AG04450 (cell line): ENCODE measurements around the gene DDX43. TPM values are rescaled to one million over a fixed set of nuclear protein-coding genes. Genes with fewer than 3 reads are reported as not detected.
"Not testable (repeated sequence)": the region's sequence is repeated elsewhere in the genome, so short reads cannot be mapped to it uniquely, and the experiment has no call there.

Source experiments
- CTCF ChIA-PET: fragments of 300-600, 350-600 bp; formaldehyde crosslinking; extraction: SDS; loops from one replicate; lab custom pipeline; 2022; ENCODE audit warnings: antibody characterized with exemption, inconsistent platforms; lab: Charles Lee
- POLR2A ChIA-PET: fragments of 350-600 bp; formaldehyde crosslinking; extraction: SDS; loops from one replicate; lab custom pipeline; 2021; ENCODE audit warnings: antibody characterized with exemption, inconsistent platforms; lab: Yijun Ruan, JAX
- DNase-seq: peaks from one replicate; pipeline ENCODE4 v3.0.0-alpha.2; 2011; ENCODE audit warnings: low read depth, low spot score
- H3K27ac ChIP-seq: one replicate; pipeline ENCODE4 v1.5.1; 2012; ENCODE audit warnings: low read depth, low read length, control low read depth
- H3K27me3 ChIP-seq: one replicate; pipeline ENCODE4 v1.6.0; 2012; ENCODE audit warnings: low read length; ENCODE audit not compliant: control insufficient read depth, insufficient read depth
- H3K4me3 ChIP-seq: 2 replicates; pipeline ENCODE4 v1.5.1; 2011; ENCODE audit warnings: mild to moderate bottlenecking, low read depth, low read length, control low read depth
- H3K9me3 ChIP-seq: 2 replicates; pipeline ENCODE4 v1.5.1; 2012; ENCODE audit warnings: low read length; ENCODE audit not compliant: control insufficient read depth, insufficient read depth
- CTCF ChIP-seq: IDR thresholded peaks from 2 replicates; pipeline ENCODE4 v1.5.1; 2011; ENCODE audit warnings: low read depth, low read length, control low read depth, inconsistent platforms
- polyA plus RNA-seq: library from polyadenylated mRNA; depleted of rRNA; stranded (reverse); fragments of >200 nt; gene quantifications from 2 replicates; pipeline ENCODE4 v1.2.3, GENCODE V29; 2011

The DDX43 gene
- polyA plus RNA-seq, 1 experiment = 0.37 TPM

GRCh38 chr6:73372516-73372915 is 22.1 kb upstream of the DDX43 start:
- POLR2A ChIA-PET = interaction anchor here (0.7 kb wide), 1 partner anchor 12 kb away, joined by 6 read pairs; no protein-coding TSS in a partner anchor
- DNase-seq = no peak
- CTCF ChIA-PET = no interaction called here

GRCh38 chr6:73375216-73375615 is 19.4 kb upstream of the DDX43 start:
- Histone ChIP-seq H3K9me3 (peaks cover 7% of the 10 kb centered on the region), H3K27ac (no peak overlapping the region), H3K27me3 (no peaks in the 10 kb centered on the region), H3K4me3 (no peak overlapping the region)
- ChIA-PET CTCF (interaction anchor here (1.4 kb wide), 1 partner anchor 14 kb away, joined by 7 read pairs; no protein-coding TSS in a partner anchor), POLR2A (no interaction called here)
- DNase-seq = no peak
- no peak for TF ChIP-seq CTCF

More at GRCh38 chr6:73372516-73372915, 22.1 kb upstream of the DDX43 start:
- TF ChIP-seq CTCF = no peak
- Histone ChIP-seq H3K27ac (no peak overlapping the region), H3K4me3 (no peak overlapping the region), H3K9me3 (peaks cover 7% of the 10 kb centered on the region), H3K27me3 (peaks cover 5% of the 10 kb centered on the region)

GRCh38 chr6:73377225-73377624 is 17.4 kb upstream of the DDX43 start:
- no peak for TF ChIP-seq CTCF
- ChIA-PET CTCF (interaction anchor here (1.6 kb wide), 1 partner anchor 11 kb away, joined by 5 read pairs; no protein-coding TSS in a partner anchor), POLR2A (no interaction called here)
- no peak overlapping the region for H3K4me3 ChIP-seq
- H3K9me3 ChIP-seq = peaks cover 4% of the 10 kb centered on the region
- no peak overlapping the region for H3K27ac ChIP-seq
- no peak for DNase-seq
- no peaks in the 10 kb centered on the region for H3K27me3 ChIP-seq

- H3K4me3 ChIP-seq, H3K9me3 ChIP-seq, POLR2A ChIA-PET, CTCF ChIA-PET, DNase-seq, H3K27me3 ChIP-seq: not testable (repeated sequence)
- H3K27ac ChIP-seq = peak overlapping the region; percentile 11
Observed at GRCh38 chr6:73381531-73381930, 13.1 kb upstream of the DDX43 start.

- CTCF ChIA-PET = no interaction called here
Observed at GRCh38 chr6:73382462-73383113, 12.0 kb upstream of the DDX43 start.

More at GRCh38 chr6:73382462-73383113, 12.0 kb upstream of the DDX43 start:
- Histone ChIP-seq H3K27ac (no peak overlapping the region), H3K4me3 (no peak overlapping the region), H3K27me3 (no peaks in the 10 kb centered on the region), H3K9me3 (no peaks in the 10 kb centered on the region)
- DNase-seq = no peak
- POLR2A ChIA-PET = no interaction called here
- TF ChIP-seq CTCF = no peak
